Lung (tissue), 12 donors: ENCODE data around the gene TTL. TPM values are rescaled to one million over a fixed set of nuclear protein-coding genes. Genes with fewer than 3 reads are reported as not detected.

Experiments
- ATAC-seq: fragments of 200-7000 bp; cut with Tn5 transposase; one replicate; pipeline ENCODE4 v1.9.1; 2020; ENCODE audit warnings: moderate number of reproducible peaks; ENCODE audit not compliant: insufficient read depth, low FRiP score
- DNase-seq, 3 donors: peaks; one replicate each; pipeline ENCODE4 v3.0.0-alpha.2; 2013 to 2017
- H3K27ac ChIP-seq, 2 donors: one replicate each; pipeline ENCODE4 v1.5.1; 2013; ENCODE audit warnings: mild to moderate bottlenecking in 2 of 2, moderate library complexity in 2 of 2, control low read depth in 1 of 2, inconsistent platforms in 1 of 2, low read depth in 1 of 2, low read length in 1 of 2
- H3K27me3 ChIP-seq, 3 donors: one replicate each; pipeline ENCODE4 v1.5.1; 2013; ENCODE audit warnings: low read length in 2 of 3; ENCODE audit not compliant: control insufficient read depth in 3 of 3, insufficient read depth in 3 of 3
- H3K36me3 ChIP-seq, 4 donors: one replicate each; pipeline ENCODE4 v1.5.1; 2013; ENCODE audit warnings: low read length in 4 of 4, mild to moderate bottlenecking in 1 of 4, moderate library complexity in 1 of 4; ENCODE audit not compliant: control insufficient read depth in 4 of 4, insufficient read depth in 4 of 4
- H3K4me1 ChIP-seq, 5 donors: one replicate each; pipeline ENCODE4 v1.5.1; 2013; ENCODE audit warnings: low read length in 5 of 5, mild to moderate bottlenecking in 2 of 5, moderate library complexity in 1 of 5; ENCODE audit not compliant: control insufficient read depth in 5 of 5, insufficient read depth in 5 of 5
- H3K4me3 ChIP-seq: one replicate; pipeline ENCODE4 v1.5.1; 2013; ENCODE audit warnings: mild to moderate bottlenecking, control low read depth, moderate library complexity
- H3K9ac ChIP-seq, 2 donors: one replicate each; pipeline ENCODE4 v1.5.1; 2013; ENCODE audit warnings: low read length in 2 of 2, control low read depth in 1 of 2; ENCODE audit not compliant: insufficient read depth in 1 of 2
- H3K9me3 ChIP-seq, 4 donors: one replicate each; pipeline ENCODE4 v1.5.1; 2013; ENCODE audit warnings: low read length in 3 of 4, mild to moderate bottlenecking in 1 of 4, moderate library complexity in 1 of 4; ENCODE audit not compliant: control insufficient read depth in 4 of 4, insufficient read depth in 3 of 4
- CTCF ChIP-seq: IDR thresholded peaks from 2 replicates; pipeline ENCODE4 v1.5.1; 2012; ENCODE audit warnings: mild to moderate bottlenecking; ENCODE audit errors: control extremely low read depth, extremely low read depth
- WGBS, 2 donors: extraction: QIAGEN DNeasy Blood & Tissue Kit; methylation state at CpG; one replicate each; pipeline ENCODE4 v1.1.7; 2013; 5-methylcytosine and 5-hydroxymethylcytosine counted together
- polyA plus RNA-seq, 2 donors: library from polyadenylated mRNA; stranded (reverse); fragments of 200-250 nt; gene quantifications; one replicate each; pipeline ENCODE4 v1.2.1, GENCODE V29; 2013
- total RNA-seq, 2 donors: library from RNA; depleted of rRNA in 1 of 2; stranded (reverse); fragments of >200 nt in 1 of 2; gene quantifications; one replicate each; pipeline ENCODE4 v1.2.1, GENCODE V29; 2014 to 2021
- donor health status: control.
- donor health status: control.
- donor health status: Bipolar disorder and iron deficiency.
- donor health status: healthy.
- donor health status: DM: yes; HTN: yes; CAD: no.

Gene TTL
- total and polyA plus RNA-seq, 4 donors = 12.5 to 32.8 (median 22.8) TPM

- no peak overlapping the region for H3K27ac ChIP-seq
- H3K9me3 ChIP-seq = no peaks in the 10 kb centered on the region
- WGBS, 2 donors = 91 to 92% methylated on average over 6 of the region's 6 CpGs
- DNase-seq (no peak), ATAC-seq (no peak)
- no peak overlapping the region for H3K4me3 ChIP-seq
- H3K9ac ChIP-seq = no peak overlapping the region
- H3K36me3 ChIP-seq = no peaks in the 10 kb centered on the region
- no peaks in the 10 kb centered on the region for H3K27me3 ChIP-seq
- no peak for TF ChIP-seq CTCF
- no peaks in the 10 kb centered on the region for H3K4me1 ChIP-seq
Observed at GRCh38 chr2:112472547-112473263, 9.3 kb upstream of the TTL start.

- no peaks in the 10 kb centered on the region for H3K9me3 ChIP-seq
- 82 to 92% methylated on average over 6 of the region's 6 CpGs for WGBS, 2 donors
- no peaks in the 10 kb centered on the region for H3K36me3 ChIP-seq
- TF ChIP-seq CTCF = no peak
- no peak for ATAC-seq
- H3K27me3 ChIP-seq = no peaks in the 10 kb centered on the region
- H3K27ac ChIP-seq = no peak overlapping the region
- H3K4me3 ChIP-seq = no peak overlapping the region
- no peaks in the 10 kb centered on the region for H3K4me1 ChIP-seq
- no peak for DNase-seq
- no peak overlapping the region for H3K9ac ChIP-seq
Observed at GRCh38 chr2:112474844-112475486, 7.0 kb upstream of the TTL start.

GRCh38 chr2:112476434-112476833 is 5.5 kb upstream of the TTL start:
- ATAC-seq = no peak
- WGBS, 2 donors = 70 to 78% methylated on average over 7 of the region's 7 CpGs

More at GRCh38 chr2:112476434-112476833, 5.5 kb upstream of the TTL start:
- no peak for TF ChIP-seq CTCF
- Histone ChIP-seq H3K9ac (no peak overlapping the region), H3K27ac (no peak overlapping the region), H3K27me3 (no peaks in the 10 kb centered on the region), H3K36me3 (no peaks in the 10 kb centered on the region), H3K4me1 (peaks cover 0 to 10% (median 0%) of the 10 kb centered on the region in 5 donors), H3K9me3 (no peaks in the 10 kb centered on the region), H3K4me3 (no peak overlapping the region)
- no peak for DNase-seq
